HCT116 (cell line): ENCODE measurements around the gene REXO5. TPM values are rescaled to one million over a fixed set of nuclear protein-coding genes. Genes with fewer than 3 reads are reported as not detected.

Source experiments
- ATAC-seq: fragments of 200-7000 bp; cut with Tn5 transposase; 2 replicates; pipeline ENCODE4 v1.9.1; 2020; ENCODE audit warnings: mild to moderate bottlenecking, moderate library complexity
- BruUV-seq: library from RNA; stranded (reverse); fragments of 400-500 nt; replicated peaks from 2 replicates; lab custom pipeline; 2021; lab: Mats Ljungman, UMichigan
- CTCF ChIA-PET: fragments of 300-600 bp; sonication (Branson Sonifier 250); formaldehyde crosslinking; loops from one replicate; lab custom pipeline; 2021; ENCODE audit warnings: antibody characterized with exemption; lab: Charles Lee
- POLR2A ChIA-PET: fragments of 300-600, 350-600 bp; sonication (Branson Sonifier 250); formaldehyde crosslinking; loops from one replicate; lab custom pipeline; 2021; ENCODE audit warnings: antibody characterized with exemption; lab: Charles Lee
- RAD21 ChIA-PET, 2 experiments: fragments of 300-600 bp; sonication (Branson Sonifier 250); formaldehyde crosslinking; loops; one replicate each; lab custom pipeline; 2023; ENCODE audit warnings: low total read pairs in 2 of 2; ENCODE audit not compliant: uncharacterized antibody in 2 of 2, unreplicated experiment in 2 of 2, low non-redundant PET in 1 of 2; lab: Charles Lee
- DNase-seq: peaks from one replicate; pipeline ENCODE4 v3.0.0-alpha.2; 2010; ENCODE audit warnings: low read depth, low spot score
- H2AFZ ChIP-seq: fragments of 200-600 bp; shearing (Covaris generic), sonication (generic); 2 replicates; pipeline ENCODE4 v1.6.1; 2017; ENCODE audit warnings: low read depth, mixed run types, mixed read lengths, antibody characterized with exemption, low read length; ENCODE audit not compliant: poor library complexity, severe bottlenecking
- H3K27ac ChIP-seq: 2 replicates; pipeline ENCODE4 v1.5.1; 2012; ENCODE audit warnings: low read depth, low read length
- H3K27me3 ChIP-seq: fragments of 200-600 bp; sonication (generic); 2 replicates; pipeline ENCODE4 v1.6.1; 2016; ENCODE audit warnings: mixed run types, low read length, mixed read lengths; ENCODE audit not compliant: insufficient read depth
- H3K36me3 ChIP-seq, 2 experiments: fragments of 200-500 bp in 1 of 2; fragments of 200-600 bp in 1 of 2; sonication (Bioruptor generic) in 1 of 2; sonication (generic) in 1 of 2; 2 replicates each; pipeline versions ENCODE4 v1.5.1 to v1.6.1; 2014 to 2016; ENCODE audit warnings: low read length in 2 of 2, inconsistent platforms in 1 of 2, mixed read lengths in 1 of 2, mixed run types in 1 of 2; ENCODE audit not compliant: insufficient read depth in 2 of 2, control insufficient read depth in 1 of 2
- H3K4me1 ChIP-seq, 2 experiments: fragments of 200-600 bp in 1 of 2; sonication (generic) in 1 of 2; 2 replicates each; pipeline versions ENCODE4 v1.5.1 to v1.6.1; 2012 to 2017; ENCODE audit warnings: low read length in 2 of 2, inconsistent platforms in 1 of 2, mild to moderate bottlenecking in 1 of 2, mixed read lengths in 1 of 2, mixed run types in 1 of 2, moderate library complexity in 1 of 2; ENCODE audit not compliant: insufficient read depth in 2 of 2, control insufficient read depth in 1 of 2
- H3K4me2 ChIP-seq: fragments of 200-600 bp; sonication (generic); 2 replicates; pipeline ENCODE4 v1.6.1; 2017; ENCODE audit warnings: mixed run types, low read length, mixed read lengths
- H3K4me3 ChIP-seq, 2 experiments: fragments of 200-600 bp in 1 of 2; sonication (generic) in 1 of 2; replicated peaks in 1 of 2; 2 replicates each; pipeline ENCODE4 v1.5.1; 2011 to 2016; ENCODE audit warnings: low read length in 2 of 2, control low read depth in 1 of 2, low read depth in 1 of 2, mild to moderate bottlenecking in 1 of 2, mixed read lengths in 1 of 2, mixed run types in 1 of 2
- H3K79me2 ChIP-seq: fragments of 200-600 bp; sonication (generic); 2 replicates; pipeline ENCODE4 v1.6.1; 2017; ENCODE audit warnings: mild to moderate bottlenecking, mixed run types, low read length, moderate library complexity, mixed read lengths; ENCODE audit not compliant: insufficient read depth
- H3K9ac ChIP-seq: fragments of 200-600 bp; sonication (generic); 2 replicates; pipeline ENCODE4 v1.6.1; 2016; ENCODE audit warnings: low read length, mixed read lengths
- H3K9me2 ChIP-seq: fragments of 200-600 bp; sonication (generic), shearing (Covaris generic); 2 replicates; pipeline ENCODE4 v1.6.1; 2017; ENCODE audit warnings: mixed run types, mild to moderate bottlenecking, moderate library complexity; ENCODE audit not compliant: insufficient read depth
- H3K9me3 ChIP-seq, 2 experiments: fragments of 200-500 bp in 1 of 2; fragments of 200-600 bp in 1 of 2; sonication (Bioruptor generic) in 1 of 2; sonication (generic) in 1 of 2; 2 replicates each; pipeline ENCODE4 v1.6.1; 2014 to 2017; ENCODE audit warnings: low read length in 2 of 2, mixed read lengths in 2 of 2, inconsistent platforms in 1 of 2, low read depth in 1 of 2, mild to moderate bottlenecking in 1 of 2, mixed run types in 1 of 2, moderate library complexity in 1 of 2; ENCODE audit not compliant: control insufficient read depth in 1 of 2, insufficient read depth in 1 of 2
- H4K20me1 ChIP-seq: fragments of 200-600 bp; sonication (generic), shearing (Covaris generic); 2 replicates; pipeline ENCODE4 v1.6.1; 2017; ENCODE audit warnings: mixed run types, mild to moderate bottlenecking, moderate library complexity; ENCODE audit not compliant: insufficient read depth
- POLR2AphosphoS5 ChIP-seq: IDR thresholded peaks from 2 replicates; pipeline ENCODE4 v1.6.1; 2011; ENCODE audit warnings: mild to moderate bottlenecking, low read depth, low read length, moderate library complexity
- RAD21 ChIP-seq: IDR thresholded peaks from 2 replicates; pipeline ENCODE4 v1.6.1; 2012; ENCODE audit warnings: low read depth, mild to moderate bottlenecking
- REST ChIP-seq: IDR thresholded peaks from 2 replicates; pipeline ENCODE4 v1.6.1; 2012; ENCODE audit warnings: low read depth
- SP1 ChIP-seq: IDR thresholded peaks from 2 replicates; pipeline ENCODE4 v1.6.1; 2012; ENCODE audit warnings: low read depth
- YY1 ChIP-seq: IDR thresholded peaks from 2 replicates; pipeline ENCODE4 v1.6.1; 2011; ENCODE audit warnings: low read length, low read depth, moderate library complexity, mild to moderate bottlenecking; ENCODE audit not compliant: insufficient replicate concordance; ENCODE audit errors: extremely low read depth
- intact Hi-C: fragments of 100-400 bp; cut with micrococcal nuclease; formaldehyde crosslinking; loops from 2 replicates; pipeline ENCODE4 v1.10.0; 2022
- total RNA-seq: library from RNA; stranded (reverse); gene quantifications from one replicate; pipeline ENCODE4 v1.2.1, GENCODE V29; 2021; ENCODE audit not compliant: unreplicated experiment
- TF ChIP-seq, protein P1 (sequence below), 3 experiments: fragments of 200-600 bp in 1 of 3; sonication (generic) in 1 of 3; IDR thresholded peaks in 2 of 3; conservative IDR thresholded peaks in 1 of 3; 2 replicates each; pipeline ENCODE4 v1.5.1; 2012 to 2017; ENCODE audit warnings: low read depth in 2 of 3, low read length in 2 of 3, antibody characterized with exemption in 1 of 3, borderline replicate concordance in 1 of 3, control low read depth in 1 of 3, mild to moderate bottlenecking in 1 of 3, mixed read lengths in 1 of 3, mixed run types in 1 of 3, moderate library complexity in 1 of 3; ENCODE audit not compliant: insufficient read depth in 1 of 3

REXO5 gene
- total RNA-seq, 1 experiment from 2014 or later, result 10.5 TPM

DNA sequence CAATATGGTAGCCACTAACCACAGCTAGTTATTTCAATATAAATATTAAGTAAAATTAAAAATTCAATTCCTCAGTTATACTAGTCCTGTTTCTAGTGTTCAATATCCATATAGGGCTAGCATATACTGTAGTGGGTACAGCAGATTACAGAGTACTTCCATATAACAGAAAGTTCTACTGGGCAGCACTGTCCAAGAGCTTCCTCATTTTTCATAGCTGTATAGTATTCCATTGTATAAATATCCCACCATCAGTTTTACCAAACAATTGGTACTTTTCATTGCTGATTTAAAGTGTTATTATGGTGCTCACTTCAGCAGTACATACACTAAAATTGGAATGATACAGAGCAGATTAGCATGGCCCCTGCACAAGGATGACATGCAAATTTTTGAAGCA, 22.1 kb upstream of the REXO5 start:
- no peaks in the 10 kb centered on the region for H4K20me1 ChIP-seq
- no peaks in the 10 kb centered on the region for H3K79me2 ChIP-seq
- CTCF ChIA-PET, result interaction anchor here (1.8 kb wide), 1 partner anchor 9 kb away, joined by 5 read pairs; no protein-coding TSS in a partner anchor
- H3K9me2 ChIP-seq, result no peaks in the 10 kb centered on the region
- DNase-seq, result no peak
- POLR2A ChIA-PET, result no interaction called here
- no peak overlapping the region for H2AFZ ChIP-seq
- no peak overlapping the region for H3K4me3 ChIP-seq
- H3K9ac ChIP-seq, result no peak overlapping the region
- ATAC-seq, result no peak
- RAD21 ChIA-PET, result no interaction called here
- H3K4me2 ChIP-seq, result no peak overlapping the region
- H3K27me3 ChIP-seq, result no peaks in the 10 kb centered on the region
- BruUV-seq, result no TSS peak
- no peaks in the 10 kb centered on the region for H3K36me3 ChIP-seq
- no peaks in the 10 kb centered on the region for H3K9me3 ChIP-seq
- no peaks in the 10 kb centered on the region for H3K4me1 ChIP-seq
- TF ChIP-seq REST (no peak), YY1 (no peak), RAD21 (no peak), POLR2AphosphoS5 (no peak), SP1 (no peak)
- TF ChIP-seq, protein P1, sequence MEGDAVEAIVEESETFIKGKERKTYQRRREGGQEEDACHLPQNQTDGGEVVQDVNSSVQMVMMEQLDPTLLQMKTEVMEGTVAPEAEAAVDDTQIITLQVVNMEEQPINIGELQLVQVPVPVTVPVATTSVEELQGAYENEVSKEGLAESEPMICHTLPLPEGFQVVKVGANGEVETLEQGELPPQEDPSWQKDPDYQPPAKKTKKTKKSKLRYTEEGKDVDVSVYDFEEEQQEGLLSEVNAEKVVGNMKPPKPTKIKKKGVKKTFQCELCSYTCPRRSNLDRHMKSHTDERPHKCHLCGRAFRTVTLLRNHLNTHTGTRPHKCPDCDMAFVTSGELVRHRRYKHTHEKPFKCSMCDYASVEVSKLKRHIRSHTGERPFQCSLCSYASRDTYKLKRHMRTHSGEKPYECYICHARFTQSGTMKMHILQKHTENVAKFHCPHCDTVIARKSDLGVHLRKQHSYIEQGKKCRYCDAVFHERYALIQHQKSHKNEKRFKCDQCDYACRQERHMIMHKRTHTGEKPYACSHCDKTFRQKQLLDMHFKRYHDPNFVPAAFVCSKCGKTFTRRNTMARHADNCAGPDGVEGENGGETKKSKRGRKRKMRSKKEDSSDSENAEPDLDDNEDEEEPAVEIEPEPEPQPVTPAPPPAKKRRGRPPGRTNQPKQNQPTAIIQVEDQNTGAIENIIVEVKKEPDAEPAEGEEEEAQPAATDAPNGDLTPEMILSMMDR (IDR thresholded peaks at IDR 0.05 in 2 of 3, conservative IDR thresholded peaks at IDR 0.05 in 1 of 3; ENCODE audit: borderline replicate concordance in 1 of 3, insufficient read depth in 1 of 3, low read depth in 2 of 3, low read length in 2 of 3), result no peak
- no peak overlapping the region for H3K27ac ChIP-seq
- intact Hi-C loops, result no loop called here
